Activated B cell treated with CpG ODN at 0.5 μM for 24 hours (primary cell): Measurements from ENCODE around the gene LHX5. TPM values are rescaled to one million over a fixed set of nuclear protein-coding genes. Genes with fewer than 3 reads are reported as not detected.

Source experiments
- ATAC-seq: fragments of 200-7000 bp; cut with Tn5 transposase; one replicate; pipeline ENCODE4 v1.10.0; 2021; ENCODE audit warnings: low read depth, mild to moderate bottlenecking, moderate library complexity
- CTCF ChIA-PET: fragments of 350-600 bp; sonication (Branson Sonifier 250); formaldehyde crosslinking; loops from one replicate; lab custom pipeline; 2021; ENCODE audit warnings: antibody characterized with exemption; lab: Charles Lee
- POLR2A ChIA-PET: fragments of 350-600 bp; sonication (Branson Sonifier 250); formaldehyde crosslinking; loops from one replicate; lab custom pipeline; 2021; ENCODE audit warnings: antibody characterized with exemption; lab: Charles Lee
- DNase-seq: peaks from one replicate; pipeline ENCODE4 v3.0.0; 2022
- H3K27ac Mint-ChIP-seq: one replicate; pipeline ENCODE4 v1.8.0; 2020; ENCODE audit warnings: mixed read lengths
- H3K27me3 Mint-ChIP-seq: one replicate; pipeline ENCODE4 v1.8.0; 2021; ENCODE audit warnings: mixed read lengths
- H3K36me3 Mint-ChIP-seq: one replicate; pipeline ENCODE4 v1.8.0; 2021; ENCODE audit warnings: low read depth, mixed read lengths
- H3K4me1 Mint-ChIP-seq: one replicate; pipeline ENCODE4 v1.8.0; 2021; ENCODE audit warnings: mixed read lengths
- H3K4me3 Mint-ChIP-seq: one replicate; pipeline ENCODE4 v1.8.0; 2020; ENCODE audit warnings: mild to moderate bottlenecking, mixed read lengths
- H3K9me3 Mint-ChIP-seq: one replicate; pipeline ENCODE4 v1.8.0; 2020; ENCODE audit warnings: mixed read lengths
- intact Hi-C: fragments of 100-400 bp; cut with micrococcal nuclease; formaldehyde crosslinking; loops from one replicate; pipeline ENCODE4 v1.15.1; 2024
- total RNA-seq: library from RNA; stranded (reverse); gene quantifications from 2 replicates; pipeline ENCODE4 v1.2.3, GENCODE V29; 2022
- TF ChIP-seq, protein P1 (sequence below): fragments of 200-600 bp; IDR thresholded peaks from one replicate; pipeline ENCODE4 v1.8.0; 2022; ENCODE audit warnings: antibody characterized with exemption, mild to moderate bottlenecking

LHX5 gene
- total RNA-seq, 1 donor from 2014 or later, result not detected

DNA sequence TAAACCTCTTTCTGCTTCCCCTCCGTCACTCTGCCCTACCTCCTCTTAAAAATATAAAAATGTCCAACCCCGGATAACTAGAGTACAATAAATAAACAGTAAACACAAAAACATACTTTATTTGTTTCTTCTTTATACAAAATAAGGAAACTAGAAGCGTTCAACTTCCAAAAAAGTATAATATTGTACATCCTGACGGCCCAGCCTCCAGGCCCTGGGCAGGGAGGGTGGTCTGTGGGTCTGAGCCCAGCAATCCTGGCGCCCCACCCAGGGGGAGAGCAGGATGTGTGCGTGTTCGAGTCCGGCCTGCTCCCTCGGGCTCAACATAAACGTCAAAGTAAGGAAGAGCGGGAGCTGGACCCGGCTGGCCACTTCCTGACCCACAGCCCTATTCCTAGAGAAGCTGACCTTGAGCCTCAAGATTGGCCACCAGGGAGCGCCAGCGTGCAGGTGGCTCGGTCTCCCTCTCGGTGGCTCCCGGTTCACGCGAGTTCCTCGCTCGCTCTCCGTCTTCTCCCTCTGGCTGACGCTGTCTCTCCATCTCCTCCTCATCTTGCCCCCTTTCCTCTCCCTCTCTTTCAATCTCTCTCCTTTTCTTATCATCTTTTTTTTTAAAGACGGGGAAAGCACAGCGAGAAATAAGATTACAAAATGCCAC lies 9.4 kb downstream of the LHX5 start:
- Mint-ChIP-seq H3K9me3 (no peaks in the 10 kb centered on the region), H3K27me3 (peaks cover 71% of the 10 kb centered on the region), H3K27ac (peak overlapping the region; percentile 50), H3K36me3 (no peaks in the 10 kb centered on the region), H3K4me3 (peak overlapping the region; percentile 77), H3K4me1 (peaks cover 22% of the 10 kb centered on the region)
- TF ChIP-seq, protein P1, sequence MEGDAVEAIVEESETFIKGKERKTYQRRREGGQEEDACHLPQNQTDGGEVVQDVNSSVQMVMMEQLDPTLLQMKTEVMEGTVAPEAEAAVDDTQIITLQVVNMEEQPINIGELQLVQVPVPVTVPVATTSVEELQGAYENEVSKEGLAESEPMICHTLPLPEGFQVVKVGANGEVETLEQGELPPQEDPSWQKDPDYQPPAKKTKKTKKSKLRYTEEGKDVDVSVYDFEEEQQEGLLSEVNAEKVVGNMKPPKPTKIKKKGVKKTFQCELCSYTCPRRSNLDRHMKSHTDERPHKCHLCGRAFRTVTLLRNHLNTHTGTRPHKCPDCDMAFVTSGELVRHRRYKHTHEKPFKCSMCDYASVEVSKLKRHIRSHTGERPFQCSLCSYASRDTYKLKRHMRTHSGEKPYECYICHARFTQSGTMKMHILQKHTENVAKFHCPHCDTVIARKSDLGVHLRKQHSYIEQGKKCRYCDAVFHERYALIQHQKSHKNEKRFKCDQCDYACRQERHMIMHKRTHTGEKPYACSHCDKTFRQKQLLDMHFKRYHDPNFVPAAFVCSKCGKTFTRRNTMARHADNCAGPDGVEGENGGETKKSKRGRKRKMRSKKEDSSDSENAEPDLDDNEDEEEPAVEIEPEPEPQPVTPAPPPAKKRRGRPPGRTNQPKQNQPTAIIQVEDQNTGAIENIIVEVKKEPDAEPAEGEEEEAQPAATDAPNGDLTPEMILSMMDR, result no peak
- intact Hi-C loops, result loop anchor here (1.0 kb wide), 1 partner anchor 450 kb away; no protein-coding TSS in a partner anchor
- peak; percentile 37 for ATAC-seq
- DNase-seq, result peak; percentile 55
- ChIA-PET POLR2A (no interaction called here), CTCF (interaction anchor here (0.7 to 1.3 kb wide), 4 partner anchors 127 to 1046 kb away, joined by 3 to 4 read pairs (median 4); partner anchors contain the start of gene SLC8B1)

DNA sequence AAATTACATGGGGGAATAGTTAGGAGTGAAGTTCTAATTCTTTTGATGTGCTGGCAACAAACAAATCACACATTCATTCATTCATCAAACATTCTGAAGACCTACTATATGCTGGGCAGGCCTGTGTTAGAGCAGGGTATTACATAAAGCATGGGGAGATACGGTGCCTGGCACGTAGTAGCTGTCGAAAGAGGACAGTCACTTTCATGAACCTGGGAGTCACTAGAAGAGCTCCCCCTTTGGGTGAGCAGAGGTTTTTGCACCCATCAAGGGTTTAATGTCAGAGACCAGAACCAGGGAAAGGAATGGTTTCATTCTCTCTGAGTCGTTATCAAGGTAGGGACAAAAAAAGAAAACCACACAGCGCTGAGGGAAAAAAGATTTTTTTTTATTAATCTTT lies 10.0 kb downstream of the LHX5 start:
- Mint-ChIP-seq H3K4me3 (peak overlapping the region; percentile 3), H3K36me3 (no peaks in the 10 kb centered on the region), H3K27ac (no peak overlapping the region), H3K4me1 (peaks cover 18% of the 10 kb centered on the region), H3K9me3 (no peaks in the 10 kb centered on the region), H3K27me3 (peaks cover 66% of the 10 kb centered on the region)
- ChIA-PET POLR2A (no interaction called here), CTCF (interaction anchor here (1.0 to 1.3 kb wide), 3 partner anchors 127 to 1047 kb away, joined by 3 to 4 read pairs (median 4); partner anchors contain the start of gene SLC8B1)
- intact Hi-C loops, result loop anchor here (1.0 kb wide), 1 partner anchor 451 kb away; no protein-coding TSS in a partner anchor
- ATAC-seq, result no peak
- TF ChIP-seq, protein P1, result no peak
- no peak for DNase-seq

DNA sequence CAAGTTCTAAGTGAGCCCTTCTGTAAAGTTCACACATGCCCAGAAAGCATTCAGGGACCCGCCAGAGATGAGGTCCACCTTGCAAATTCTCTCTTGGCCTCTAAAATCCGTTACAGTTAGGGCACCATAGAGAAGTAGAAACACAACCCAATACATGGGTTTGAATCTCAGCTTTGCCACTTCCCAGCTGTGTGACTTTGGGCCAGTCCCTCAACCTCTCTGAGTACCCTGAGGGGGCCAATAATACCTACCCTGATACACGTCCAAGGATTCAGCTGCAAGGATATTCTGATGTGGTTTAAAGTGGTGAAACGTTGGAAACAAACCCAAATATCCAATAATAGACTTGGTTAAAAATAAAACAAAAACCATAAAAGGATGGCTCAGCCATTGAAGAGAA lies 11.7 kb downstream of the LHX5 start:
- DNase-seq, result no peak
- CTCF ChIA-PET, result interaction anchor here (1.0 kb wide), 1 partner anchor 16 kb away, joined by 3 read pairs; no protein-coding TSS in a partner anchor

DNA sequence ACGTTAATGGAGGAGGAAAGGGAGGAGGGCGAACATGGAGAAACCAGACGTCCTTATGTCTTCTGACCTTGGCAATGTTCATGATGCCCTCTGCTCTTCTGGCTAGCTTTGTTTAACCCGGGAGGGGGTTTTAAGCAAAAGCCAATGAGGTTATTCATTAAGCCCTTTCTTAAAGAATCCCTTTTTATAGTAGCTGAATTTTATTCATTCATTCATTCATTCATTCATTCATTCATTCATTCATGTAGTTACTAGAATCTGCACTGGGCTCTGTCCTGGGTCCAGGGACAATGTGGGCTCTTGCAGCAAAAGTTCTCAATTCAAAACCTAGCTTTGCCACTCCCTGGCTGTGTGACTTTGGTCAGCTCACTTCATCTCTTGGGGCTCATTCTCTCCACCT lies 14.0 kb downstream of the LHX5 start:
- DNase-seq (no peak), ATAC-seq (no peak)
- TF ChIP-seq, protein P1, result no peak
- intact Hi-C loops, result no loop called here
- ChIA-PET CTCF (no interaction called here), POLR2A (no interaction called here)
- H3K36me3 Mint-ChIP-seq, result no peaks in the 10 kb centered on the region
- peaks cover 51% of the 10 kb centered on the region for H3K27me3 Mint-ChIP-seq
- H3K4me1 Mint-ChIP-seq, result peaks cover 3% of the 10 kb centered on the region
- H3K4me3 Mint-ChIP-seq, result no peak overlapping the region
- no peaks in the 10 kb centered on the region for H3K9me3 Mint-ChIP-seq
- H3K27ac Mint-ChIP-seq, result no peak overlapping the region

More for the DNA sequence above, 11.7 kb downstream of the LHX5 start:
- POLR2A ChIA-PET, result interaction anchor here (0.6 kb wide), 1 partner anchor 38 kb away, joined by 3 read pairs; the partner anchor contains the start of gene SDSL
- intact Hi-C loops, result no loop called here
- H3K36me3 Mint-ChIP-seq, result no peaks in the 10 kb centered on the region
- no peak overlapping the region for H3K4me3 Mint-ChIP-seq
- H3K9me3 Mint-ChIP-seq, result no peaks in the 10 kb centered on the region
- TF ChIP-seq, protein P1, result no peak
- H3K27ac Mint-ChIP-seq, result no peak overlapping the region
- H3K4me1 Mint-ChIP-seq, result peaks cover 14% of the 10 kb centered on the region
- ATAC-seq, result no peak
- peaks cover 57% of the 10 kb centered on the region for H3K27me3 Mint-ChIP-seq

DNA sequence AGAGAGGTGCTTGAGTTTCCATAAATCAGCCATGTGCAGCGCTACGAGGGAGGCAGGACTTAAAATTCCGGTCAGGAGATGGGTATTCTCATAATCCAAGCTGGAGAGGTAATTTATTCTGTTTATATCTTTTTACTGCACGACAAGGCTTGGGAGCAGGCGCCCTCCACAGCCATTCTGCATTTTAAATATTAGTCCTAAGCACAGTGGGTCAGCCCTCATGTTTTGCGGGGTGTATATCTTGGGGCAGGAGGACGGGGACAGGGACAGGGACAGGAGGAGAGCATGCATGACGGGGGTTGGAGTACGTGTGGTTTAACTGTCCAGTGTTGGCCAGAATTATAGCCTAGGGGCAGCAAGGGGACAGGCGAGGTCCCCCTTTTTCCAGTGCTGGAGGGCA lies 14.5 kb downstream of the LHX5 start:
- CTCF ChIA-PET, result no interaction called here
- H3K4me1 Mint-ChIP-seq, result no peaks in the 10 kb centered on the region
- H3K27me3 Mint-ChIP-seq, result peaks cover 47% of the 10 kb centered on the region
- TF ChIP-seq, protein P1, result no peak
- no peaks in the 10 kb centered on the region for H3K36me3 Mint-ChIP-seq
- intact Hi-C loops, result no loop called here
- POLR2A ChIA-PET, result no interaction called here
- no peaks in the 10 kb centered on the region for H3K9me3 Mint-ChIP-seq
- ATAC-seq, result no peak
- no peak overlapping the region for H3K4me3 Mint-ChIP-seq
- no peak overlapping the region for H3K27ac Mint-ChIP-seq
- DNase-seq, result no peak
